Lower leg skin (tissue), 3 donors: ENCODE data around the gene ADCY2.

Experiments
- POLR2A ChIP-seq, 2 donors: fragments of 450-650 bp; IDR thresholded peaks; one replicate each; pipeline ENCODE4 v1.6.1; 2016 to 2017; ENCODE audit warnings: antibody characterized with exemption in 2 of 2, mild to moderate bottlenecking in 1 of 2, moderate library complexity in 1 of 2
- TF ChIP-seq, protein P1 (sequence below), 3 donors: fragments of 450-650 bp; IDR thresholded peaks; one replicate each; pipeline ENCODE4 v1.5.1; 2016; ENCODE audit warnings: antibody characterized with exemption in 3 of 3, mild to moderate bottlenecking in 3 of 3, moderate library complexity in 2 of 3

DNA sequence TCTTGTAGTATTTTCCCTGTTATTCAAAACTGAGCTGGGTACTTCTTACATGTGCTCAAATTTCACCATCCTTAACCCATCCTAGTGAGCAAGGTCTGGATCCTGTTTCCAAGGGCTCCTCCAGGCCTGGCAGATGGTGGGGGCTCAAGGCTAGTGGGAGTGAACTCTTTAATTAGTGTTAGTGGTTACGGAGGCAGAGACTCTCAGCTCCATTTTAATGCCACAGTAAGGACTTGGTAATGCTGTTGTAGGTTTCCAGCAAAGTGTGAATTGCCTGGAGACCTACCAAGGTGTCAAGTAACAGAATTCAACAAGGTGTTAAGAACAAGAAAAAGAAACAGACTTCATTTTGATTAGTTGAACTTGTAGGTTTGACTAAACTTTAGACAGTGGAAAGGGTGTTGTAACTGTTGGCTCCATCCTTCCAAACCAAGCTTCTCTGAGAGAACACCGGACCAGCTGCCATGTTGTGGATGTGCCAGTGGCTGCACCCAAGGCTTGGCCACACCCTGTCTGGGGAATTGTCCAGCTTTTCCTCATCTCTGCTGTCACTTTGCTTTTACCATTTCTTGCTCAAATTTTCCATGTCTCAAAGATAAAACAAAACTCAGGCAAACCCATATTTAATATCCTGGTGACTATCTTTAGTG lies 98.7 kb downstream of the ADCY2 start:
- TF ChIP-seq, protein P1, sequence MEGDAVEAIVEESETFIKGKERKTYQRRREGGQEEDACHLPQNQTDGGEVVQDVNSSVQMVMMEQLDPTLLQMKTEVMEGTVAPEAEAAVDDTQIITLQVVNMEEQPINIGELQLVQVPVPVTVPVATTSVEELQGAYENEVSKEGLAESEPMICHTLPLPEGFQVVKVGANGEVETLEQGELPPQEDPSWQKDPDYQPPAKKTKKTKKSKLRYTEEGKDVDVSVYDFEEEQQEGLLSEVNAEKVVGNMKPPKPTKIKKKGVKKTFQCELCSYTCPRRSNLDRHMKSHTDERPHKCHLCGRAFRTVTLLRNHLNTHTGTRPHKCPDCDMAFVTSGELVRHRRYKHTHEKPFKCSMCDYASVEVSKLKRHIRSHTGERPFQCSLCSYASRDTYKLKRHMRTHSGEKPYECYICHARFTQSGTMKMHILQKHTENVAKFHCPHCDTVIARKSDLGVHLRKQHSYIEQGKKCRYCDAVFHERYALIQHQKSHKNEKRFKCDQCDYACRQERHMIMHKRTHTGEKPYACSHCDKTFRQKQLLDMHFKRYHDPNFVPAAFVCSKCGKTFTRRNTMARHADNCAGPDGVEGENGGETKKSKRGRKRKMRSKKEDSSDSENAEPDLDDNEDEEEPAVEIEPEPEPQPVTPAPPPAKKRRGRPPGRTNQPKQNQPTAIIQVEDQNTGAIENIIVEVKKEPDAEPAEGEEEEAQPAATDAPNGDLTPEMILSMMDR (IDR thresholded peaks at IDR 0.05) = no peak
- TF ChIP-seq POLR2A (IDR thresholded peaks at IDR 0.05) = no peak
